HEK293T (cell line): ENCODE measurements around the gene DDI2.

ENCODE experiments used
- CTCF ChIA-PET: fragments of 350-600 bp; formaldehyde crosslinking; extraction: SDS; loops from one replicate; lab custom pipeline; 2021; ENCODE audit warnings: antibody characterized with exemption, inconsistent platforms; lab: Yijun Ruan, JAX
- POLR2A ChIA-PET: fragments of 350-600 bp; formaldehyde crosslinking; extraction: SDS; loops from one replicate; lab custom pipeline; 2020; ENCODE audit warnings: antibody characterized with exemption, inconsistent platforms; lab: Yijun Ruan, JAX
- DNase-seq: peaks from one replicate; pipeline ENCODE4 v3.0.0; 2012; ENCODE audit warnings: mixed read lengths; ENCODE audit errors: extremely low spot score
- ARNT ChIP-seq: fragments of 450-650 bp; IDR thresholded peaks from 2 replicates; pipeline ENCODE4 v1.6.1; 2017; ENCODE audit warnings: mild to moderate bottlenecking
- BHLHE40 ChIP-seq: fragments of 450-650 bp; IDR thresholded peaks from 2 replicates; pipeline ENCODE4 v1.6.1; 2016; ENCODE audit warnings: mild to moderate bottlenecking, moderate library complexity, borderline replicate concordance
- CTBP1 ChIP-seq: fragments of 450-650 bp; IDR thresholded peaks from 2 replicates; pipeline ENCODE4 v1.6.1; 2016; ENCODE audit warnings: borderline replicate concordance
- ELF4 ChIP-seq: fragments of 450-650 bp; IDR thresholded peaks from 2 replicates; pipeline ENCODE4 v1.6.1; 2017; ENCODE audit warnings: antibody characterized with exemption
- FOXA1 ChIP-seq: fragments of 450-650 bp; IDR thresholded peaks from 2 replicates; pipeline ENCODE4 v1.6.1; 2016; ENCODE audit warnings: mild to moderate bottlenecking
- FOXK2 ChIP-seq: fragments of 450-650 bp; IDR thresholded peaks from 2 replicates; pipeline ENCODE4 v1.6.1; 2016; ENCODE audit warnings: mild to moderate bottlenecking
- FOXM1 ChIP-seq: fragments of 450-650 bp; IDR thresholded peaks from 2 replicates; pipeline ENCODE4 v1.6.1; 2017; ENCODE audit warnings: mild to moderate bottlenecking, borderline replicate concordance
- HDGF ChIP-seq: fragments of 450-650 bp; IDR thresholded peaks from 2 replicates; pipeline ENCODE4 v1.6.1; 2017; ENCODE audit warnings: antibody characterized with exemption, borderline replicate concordance
- L3MBTL2 ChIP-seq: fragments of 450-650 bp; conservative IDR thresholded peaks from 2 replicates; pipeline ENCODE4 v1.6.1; 2016; ENCODE audit warnings: mild to moderate bottlenecking
- LEF1 ChIP-seq: fragments of 450-650 bp; IDR thresholded peaks from 2 replicates; pipeline ENCODE4 v1.6.1; 2017; ENCODE audit warnings: mild to moderate bottlenecking, borderline replicate concordance
- NFRKB ChIP-seq: fragments of 450-650 bp; IDR thresholded peaks from 2 replicates; pipeline ENCODE4 v1.6.1; 2016; ENCODE audit warnings: mild to moderate bottlenecking, moderate library complexity
- PKNOX1 ChIP-seq: fragments of 450-650 bp; IDR thresholded peaks from 2 replicates; pipeline ENCODE4 v1.6.1; 2016
- SP1 ChIP-seq: fragments of 450-650 bp; IDR thresholded peaks from 2 replicates; pipeline ENCODE4 v1.6.1; 2017
- SUZ12 ChIP-seq: fragments of 450-650 bp; IDR thresholded peaks from 2 replicates; pipeline ENCODE4 v1.6.1; 2016; ENCODE audit warnings: mild to moderate bottlenecking
- TARDBP ChIP-seq: fragments of 450-650 bp; IDR thresholded peaks from 2 replicates; pipeline ENCODE4 v1.6.1; 2016
- ZNF384 ChIP-seq: fragments of 450-650 bp; IDR thresholded peaks from 2 replicates; pipeline ENCODE4 v1.6.1; 2016

Gene DDI2

GRCh38 chr1:15681349-15682292, 64.4 kb downstream of the DDI2 start:
- CTCF ChIA-PET, result interaction anchor here (1.0 kb wide), 1 partner anchor 9 kb away, joined by 3 read pairs; no protein-coding TSS in a partner anchor
- TF ChIP-seq L3MBTL2 (no peak), SP1 (no peak), BHLHE40 (no peak), ARNT (no peak), SUZ12 (no peak), FOXA1 (no peak), ZNF384 (no peak), HDGF (no peak), FOXM1 (no peak), TARDBP (no peak), LEF1 (no peak), ELF4 (no peak), PKNOX1 (no peak), CTBP1 (no peak), NFRKB (no peak)
- POLR2A ChIA-PET, result interaction anchor here (0.8 kb wide), 1 partner anchor 59 kb away, joined by 3 read pairs; no protein-coding TSS in a partner anchor
- no peak for DNase-seq

DNA sequence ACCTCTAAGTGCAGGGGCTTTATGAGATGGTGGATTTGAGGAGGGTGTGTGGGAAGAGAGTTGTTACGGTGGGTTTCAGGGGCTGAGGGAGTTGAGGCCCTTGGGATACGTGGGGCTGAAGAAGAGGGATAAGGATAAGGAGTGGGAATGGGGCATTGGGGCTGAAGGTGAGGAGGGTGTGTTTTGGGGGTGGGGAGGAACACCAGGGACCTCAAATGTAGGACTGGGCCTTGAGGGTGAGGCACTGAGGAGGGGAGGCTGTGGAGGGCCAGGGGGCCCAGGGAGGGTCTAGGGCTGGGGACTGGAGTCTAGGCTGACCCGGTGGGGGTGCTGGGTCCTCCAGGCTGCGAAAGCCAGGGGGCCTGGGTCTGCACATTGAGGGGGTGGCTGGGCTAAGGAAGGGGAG, 65.7 kb downstream of the DDI2 start:
- ChIA-PET POLR2A (no interaction called here), CTCF (no interaction called here)
- no peak for DNase-seq
- TF ChIP-seq SP1 (no peak), FOXA1 (no peak), NFRKB (no peak), FOXM1 (no peak), ELF4 (no peak), PKNOX1 (no peak), CTBP1 (no peak)

DNA sequence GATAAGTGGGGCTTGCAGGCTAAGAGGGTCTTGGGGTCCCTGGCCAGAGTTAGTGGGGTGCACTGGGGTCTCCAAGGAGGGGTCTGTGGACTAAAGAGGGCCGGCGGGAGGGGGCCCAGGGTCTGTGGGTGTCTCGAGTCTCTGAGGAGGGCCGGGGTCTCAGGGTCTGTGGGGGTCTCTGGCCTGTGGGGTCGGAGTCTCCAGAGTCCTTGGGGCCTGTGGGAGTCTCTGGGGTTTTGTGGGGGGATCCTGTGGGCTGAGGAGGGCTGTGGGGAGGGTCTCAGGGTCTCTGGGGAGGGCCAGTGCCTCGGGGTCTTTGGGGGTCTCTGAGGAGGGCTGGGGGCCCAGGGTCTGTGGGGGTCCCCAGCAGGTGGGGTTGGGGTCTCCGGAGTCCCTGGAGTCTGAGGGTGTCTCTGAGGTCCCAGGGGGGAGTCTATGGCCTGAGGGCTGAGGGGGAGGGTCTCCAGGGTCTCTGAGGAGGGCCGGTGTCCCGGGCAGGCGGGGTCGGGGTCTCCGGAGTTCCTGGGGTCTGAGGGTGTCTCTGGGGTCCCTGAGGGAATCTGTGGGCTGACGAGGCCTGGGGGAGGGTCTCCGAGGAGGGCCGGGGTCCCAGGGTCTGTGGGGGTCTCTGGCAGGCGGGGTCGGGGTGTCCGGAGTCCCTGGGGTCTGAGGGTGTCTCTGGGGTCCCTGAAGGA, 66.2 kb downstream of the DDI2 start:
- DNase-seq, result no peak
- CTCF ChIA-PET, result no interaction called here
- TF ChIP-seq FOXK2 (no peak), HDGF (no peak), NFRKB (no peak), SUZ12 (no peak), PKNOX1 (no peak), TARDBP (no peak), CTBP1 (no peak), FOXA1 (no peak), ZNF384 (no peak), L3MBTL2 (no peak), FOXM1 (no peak), ARNT (no peak), SP1 (no peak), LEF1 (no peak), ELF4 (no peak), BHLHE40 (no peak)
- POLR2A ChIA-PET, result no interaction called here

DNA sequence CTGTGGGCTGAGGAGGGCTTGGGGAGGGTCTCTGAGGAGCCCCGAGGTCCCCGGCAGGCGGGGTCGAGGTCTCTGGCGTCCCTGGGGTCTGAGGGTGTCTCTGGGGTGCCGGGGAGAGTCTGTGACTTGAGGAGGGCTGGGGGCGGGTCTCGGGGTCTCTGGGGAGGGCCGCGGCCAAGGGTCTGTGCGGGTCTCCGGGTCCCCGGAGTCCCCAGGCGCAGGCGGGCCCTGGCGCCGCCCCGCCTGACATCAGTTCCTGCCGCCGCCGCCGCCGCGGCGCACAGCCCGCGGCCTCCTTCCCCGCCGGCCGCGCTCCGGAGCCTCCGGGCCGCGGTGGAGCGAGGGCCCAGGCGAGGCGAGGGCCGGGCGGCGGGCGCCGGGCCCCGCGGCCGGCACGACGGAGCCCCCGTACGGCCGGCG, 66.8 kb downstream of the DDI2 start, which contains the start of gene PLEKHM2:
Gene PLEKHM2 (plus strand): TSS at position 279 of the 420 bp plus-strand sequence. CDS start 239 bp downstream, outside the sequence.
- ChIA-PET POLR2A (no interaction called here), CTCF (no interaction called here)
- peak; percentile 73 for DNase-seq
- no peak for TF ChIP-seq PKNOX1
- no peak for TF ChIP-seq ZNF384
- TF ChIP-seq HDGF, result no peak
- TF ChIP-seq FOXM1, result no peak
- TF ChIP-seq SUZ12, result no peak
- no peak for TF ChIP-seq L3MBTL2
